GM19463 (cell line): ENCODE results near the gene NINJ2.

Source experiments
- ATAC-seq: cut with Tn5 transposase; IDR thresholded peaks from one replicate; pipeline ENCODE4 v1.9.1; 2021; ENCODE audit warnings: mild to moderate bottlenecking, moderate library complexity; ENCODE audit not compliant: unreplicated experiment

NINJ2 gene

GRCh38 chr12:571795-572531 lies 91.3 kb downstream of the NINJ2 start:
- no peak for ATAC-seq

GRCh38 chr12:570921-571794 lies 92.1 kb downstream of the NINJ2 start:
- ATAC-seq: no peak

GRCh38 chr12:570435-570920 lies 92.8 kb downstream of the NINJ2 start:
- ATAC-seq: no peak

- peak; percentile 66 for ATAC-seq
Observed at GRCh38 chr12:569803-570434, 93.3 kb downstream of the NINJ2 start.

- ATAC-seq: no peak
Observed at GRCh38 chr12:569091-569676, 94.1 kb downstream of the NINJ2 start.

GRCh38 chr12:568486-568885 lies 94.8 kb downstream of the NINJ2 start:
- no peak for ATAC-seq

GRCh38 chr12:565589-566105 lies 97.6 kb downstream of the NINJ2 start:
- no peak for ATAC-seq

- no peak for ATAC-seq
Observed at GRCh38 chr12:565161-565560, 98.1 kb downstream of the NINJ2 start.

GRCh38 chr12:563787-564298 lies 99.4 kb downstream of the NINJ2 start:
- ATAC-seq: no peak

- no peak for ATAC-seq
Observed at GRCh38 chr12:563250-563781, 99.9 kb downstream of the NINJ2 start.

GRCh38 chr12:562634-563033 lies 100.6 kb downstream of the NINJ2 start:
- no peak for ATAC-seq

GRCh38 chr12:561908-562593 lies 101.2 kb downstream of the NINJ2 start:
- no peak for ATAC-seq

GRCh38 chr12:561391-561705 lies 101.9 kb downstream of the NINJ2 start:
- ATAC-seq: no peak

GRCh38 chr12:560691-561390 lies 102.4 kb downstream of the NINJ2 start:
- ATAC-seq: no peak

- no peak for ATAC-seq
Observed at GRCh38 chr12:559906-560455, 103.3 kb downstream of the NINJ2 start.

- no peak for ATAC-seq
Observed at GRCh38 chr12:559208-559905, 103.9 kb downstream of the NINJ2 start.

- ATAC-seq: no peak
Observed at GRCh38 chr12:558580-558979, 104.7 kb downstream of the NINJ2 start.

GRCh38 chr12:556498-556897 lies 106.7 kb downstream of the NINJ2 start:
- no peak for ATAC-seq

- ATAC-seq: no peak
Observed at GRCh38 chr12:554001-554285, 109.3 kb downstream of the NINJ2 start.
